Dendritic cell treated with granulocyte-macrophage colony-stimulating factor and Interleukin-4, amounts not matched to agents 40 ng/mL and 50 ng/mL, for 4 days (primary cell): ENCODE data around the gene SCAF4.

Experiments used
- H3K27ac Mint-ChIP-seq: one replicate; pipeline ENCODE4 v1.8.0; 2022; ENCODE audit warnings: mild to moderate bottlenecking, mixed read lengths
- H3K27me3 Mint-ChIP-seq: one replicate; pipeline ENCODE4 v1.8.0; 2022; ENCODE audit warnings: mild to moderate bottlenecking, mixed read lengths
- H3K36me3 Mint-ChIP-seq: one replicate; pipeline ENCODE4 v1.8.0; 2022; ENCODE audit warnings: low read depth, mixed read lengths
- H3K4me1 Mint-ChIP-seq: one replicate; pipeline ENCODE4 v1.8.0; 2022; ENCODE audit warnings: low read depth, mixed read lengths
- H3K4me3 Mint-ChIP-seq: one replicate; pipeline ENCODE4 v1.8.0; 2022; ENCODE audit warnings: mild to moderate bottlenecking, moderate library complexity, mixed read lengths
- H3K9me3 Mint-ChIP-seq: one replicate; pipeline ENCODE4 v1.8.0; 2022; ENCODE audit warnings: mixed read lengths
- intact Hi-C: fragments of 100-400 bp; cut with micrococcal nuclease; formaldehyde crosslinking; loops from one replicate; pipeline ENCODE4 v1.15.0; 2022

Gene SCAF4

GRCh38 chr21:31686272-31686915 lies 45.5 kb downstream of the SCAF4 start:
- intact Hi-C loops: no loop called here
- Mint-ChIP-seq H3K4me1 (no peaks in the 10 kb centered on the region), H3K27me3 (no peaks in the 10 kb centered on the region), H3K36me3 (peaks cover 92% of the 10 kb centered on the region), H3K9me3 (no peaks in the 10 kb centered on the region), H3K27ac (no peak overlapping the region), H3K4me3 (no peak overlapping the region)

GRCh38 chr21:31684918-31685317 lies 47.0 kb downstream of the SCAF4 start:
- no peak overlapping the region for H3K27ac Mint-ChIP-seq
- no peaks in the 10 kb centered on the region for H3K4me1 Mint-ChIP-seq
- intact Hi-C loops: no loop called here
- H3K4me3 Mint-ChIP-seq: no peak overlapping the region
- H3K9me3 Mint-ChIP-seq: no peaks in the 10 kb centered on the region
- no peaks in the 10 kb centered on the region for H3K27me3 Mint-ChIP-seq
- H3K36me3 Mint-ChIP-seq: peaks cover 77% of the 10 kb centered on the region

- Mint-ChIP-seq H3K4me1 (no peaks in the 10 kb centered on the region), H3K36me3 (peaks cover 60% of the 10 kb centered on the region), H3K27ac (no peak overlapping the region), H3K9me3 (no peaks in the 10 kb centered on the region), H3K4me3 (no peak overlapping the region), H3K27me3 (no peaks in the 10 kb centered on the region)
- intact Hi-C loops: no loop called here
Measured at GRCh38 chr21:31683029-31683428, 48.9 kb downstream of the SCAF4 start.

GRCh38 chr21:31682620-31683019 lies 49.3 kb downstream of the SCAF4 start:
- no peak overlapping the region for H3K27ac Mint-ChIP-seq
- no peak overlapping the region for H3K4me3 Mint-ChIP-seq
- H3K36me3 Mint-ChIP-seq: peaks cover 56% of the 10 kb centered on the region
- intact Hi-C loops: no loop called here
- H3K9me3 Mint-ChIP-seq: no peaks in the 10 kb centered on the region
- H3K4me1 Mint-ChIP-seq: no peaks in the 10 kb centered on the region
- no peaks in the 10 kb centered on the region for H3K27me3 Mint-ChIP-seq

GRCh38 chr21:31678478-31678877 lies 53.4 kb downstream of the SCAF4 start:
- Mint-ChIP-seq H3K4me1 (no peaks in the 10 kb centered on the region), H3K4me3 (no peak overlapping the region), H3K36me3 (peaks cover 14% of the 10 kb centered on the region), H3K9me3 (no peaks in the 10 kb centered on the region), H3K27ac (no peak overlapping the region), H3K27me3 (no peaks in the 10 kb centered on the region)
- intact Hi-C loops: no loop called here

GRCh38 chr21:31677047-31677446 lies 54.9 kb downstream of the SCAF4 start:
- Mint-ChIP-seq H3K4me1 (no peaks in the 10 kb centered on the region), H3K27me3 (no peaks in the 10 kb centered on the region), H3K27ac (no peak overlapping the region), H3K4me3 (no peak overlapping the region), H3K36me3 (peaks cover 8% of the 10 kb centered on the region), H3K9me3 (no peaks in the 10 kb centered on the region)
- intact Hi-C loops: no loop called here

- Mint-ChIP-seq H3K4me1 (no peaks in the 10 kb centered on the region), H3K4me3 (no peak overlapping the region), H3K27me3 (no peaks in the 10 kb centered on the region), H3K36me3 (peaks cover 13% of the 10 kb centered on the region), H3K27ac (no peak overlapping the region), H3K9me3 (no peaks in the 10 kb centered on the region)
- intact Hi-C loops: no loop called here
Measured at GRCh38 chr21:31675960-31676359, 56.0 kb downstream of the SCAF4 start.

- intact Hi-C loops: no loop called here
- Mint-ChIP-seq H3K4me1 (no peaks in the 10 kb centered on the region), H3K36me3 (peaks cover 18% of the 10 kb centered on the region), H3K27ac (no peak overlapping the region), H3K27me3 (no peaks in the 10 kb centered on the region), H3K9me3 (no peaks in the 10 kb centered on the region), H3K4me3 (no peak overlapping the region)
Measured at GRCh38 chr21:31675318-31675717, 56.6 kb downstream of the SCAF4 start.

GRCh38 chr21:31673321-31673912 lies 58.5 kb downstream of the SCAF4 start:
- H3K9me3 Mint-ChIP-seq: no peaks in the 10 kb centered on the region
- H3K4me1 Mint-ChIP-seq: no peaks in the 10 kb centered on the region
- no peak overlapping the region for H3K4me3 Mint-ChIP-seq
- intact Hi-C loops: no loop called here
- H3K27ac Mint-ChIP-seq: no peak overlapping the region
- H3K27me3 Mint-ChIP-seq: no peaks in the 10 kb centered on the region
- H3K36me3 Mint-ChIP-seq: peaks cover 30% of the 10 kb centered on the region

GRCh38 chr21:31671931-31672330 lies 60.0 kb downstream of the SCAF4 start:
- Mint-ChIP-seq H3K27ac (no peak overlapping the region), H3K36me3 (peaks cover 45% of the 10 kb centered on the region), H3K9me3 (no peaks in the 10 kb centered on the region)

GRCh38 chr21:31671146-31671716 lies 60.7 kb downstream of the SCAF4 start:
- H3K4me1 Mint-ChIP-seq: peaks cover 11% of the 10 kb centered on the region
- no peak overlapping the region for H3K27ac Mint-ChIP-seq
- intact Hi-C loops: no loop called here
- no peaks in the 10 kb centered on the region for H3K27me3 Mint-ChIP-seq
- H3K4me3 Mint-ChIP-seq: no peak overlapping the region
- H3K36me3 Mint-ChIP-seq: peaks cover 52% of the 10 kb centered on the region
- H3K9me3 Mint-ChIP-seq: no peaks in the 10 kb centered on the region

More at GRCh38 chr21:31671931-31672330, 60.0 kb downstream of the SCAF4 start:
- H3K27me3 Mint-ChIP-seq: no peaks in the 10 kb centered on the region
- intact Hi-C loops: no loop called here
- H3K4me3 Mint-ChIP-seq: no peak overlapping the region
- peaks cover 4% of the 10 kb centered on the region for H3K4me1 Mint-ChIP-seq

- Mint-ChIP-seq H3K27ac (no peak overlapping the region), H3K4me1 (peaks cover 16% of the 10 kb centered on the region), H3K27me3 (no peaks in the 10 kb centered on the region), H3K36me3 (peaks cover 62% of the 10 kb centered on the region), H3K9me3 (no peaks in the 10 kb centered on the region), H3K4me3 (no peak overlapping the region)
- intact Hi-C loops: no loop called here
Measured at GRCh38 chr21:31670070-31670469, 61.8 kb downstream of the SCAF4 start.

- intact Hi-C loops: loop anchor here (5.0 kb wide), 1 partner anchor 53 kb away; no protein-coding TSS in a partner anchor
- Mint-ChIP-seq H3K4me1 (peaks cover 24% of the 10 kb centered on the region), H3K27ac (no peak overlapping the region), H3K4me3 (no peak overlapping the region), H3K36me3 (peaks cover 74% of the 10 kb centered on the region), H3K27me3 (no peaks in the 10 kb centered on the region), H3K9me3 (no peaks in the 10 kb centered on the region)
Measured at GRCh38 chr21:31668651-31669491, 63.0 kb downstream of the SCAF4 start.

GRCh38 chr21:31667639-31668038 lies 64.3 kb downstream of the SCAF4 start:
- H3K4me3 Mint-ChIP-seq: no peak overlapping the region

More at GRCh38 chr21:31667639-31668038, 64.3 kb downstream of the SCAF4 start:
- Mint-ChIP-seq H3K9me3 (no peaks in the 10 kb centered on the region), H3K27me3 (no peaks in the 10 kb centered on the region), H3K36me3 (peaks cover 84% of the 10 kb centered on the region), H3K4me1 (peaks cover 29% of the 10 kb centered on the region), H3K27ac (no peak overlapping the region)
- intact Hi-C loops: loop anchor here (5.0 kb wide), 1 partner anchor 55 kb away; no protein-coding TSS in a partner anchor
